Loucy (cell line): Measurements from ENCODE around the gene CHST5.

Experiments
- CTCF ChIP-seq: fragments of 200-600 bp; sonication (generic); conservative IDR thresholded peaks from 2 replicates; pipeline ENCODE4 v1.5.1; 2014; ENCODE audit warnings: mild to moderate bottlenecking, antibody characterized with exemption, low read length
- EZH2phosphoT487 ChIP-seq: fragments of 200-600 bp; IDR thresholded peaks from 2 replicates; pipeline ENCODE4 v1.6.1; 2018; ENCODE audit warnings: antibody characterized with exemption, mild to moderate bottlenecking, moderate library complexity, borderline replicate concordance

- TF ChIP-seq CTCF (no peak), EZH2phosphoT487 (no peak)
Observed at GRCh38 chr16:75552951-75553350, 17.0 kb upstream of the CHST5 start.
